Measurements from ENCODE around the gene CTSH.

Gene CTSH

DNA sequence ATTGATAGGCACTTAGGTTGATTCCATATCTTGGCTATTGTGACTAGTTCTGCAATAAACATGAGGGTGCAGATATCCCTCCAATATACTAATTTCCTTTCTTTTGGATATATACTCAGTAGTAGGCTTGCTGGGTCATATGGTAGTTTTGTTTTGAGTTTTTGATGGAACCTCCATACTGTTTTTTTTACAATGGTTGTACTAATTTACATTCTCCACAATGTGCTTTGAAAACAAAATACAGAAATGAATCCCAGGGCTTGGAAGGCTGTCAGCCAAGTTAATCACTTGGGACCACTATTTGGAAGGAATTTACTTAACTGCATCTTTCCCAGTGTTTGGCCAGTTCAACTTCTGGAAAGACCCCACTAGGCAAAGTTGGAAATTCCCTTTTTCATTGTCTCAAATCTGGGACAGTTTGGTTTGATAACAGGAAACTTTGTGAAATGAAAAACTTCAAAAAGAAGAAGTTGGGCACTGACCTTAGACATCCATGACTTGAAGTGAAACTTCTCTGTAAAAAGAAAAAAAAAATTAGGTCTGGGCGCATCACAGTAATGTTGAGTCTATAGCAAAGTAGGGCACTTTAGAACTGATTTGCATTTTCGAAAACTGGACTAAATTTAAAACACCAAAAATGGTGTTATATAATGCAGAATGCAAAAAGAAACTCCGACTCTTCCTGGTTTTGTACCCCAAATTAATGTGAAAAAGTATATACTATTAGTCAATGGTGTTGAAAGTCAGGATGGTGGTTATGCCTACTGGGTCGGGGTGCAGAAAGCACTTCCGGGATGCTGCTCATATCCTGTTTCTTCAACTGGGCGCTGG, 6.0 kb downstream of the CTSH start:
- H3K9me3 ChIP-seq (ENCODE audit: control insufficient read depth, low read length), result no peaks in the 10 kb centered on the region
- 90 to 95% methylated on average over 5 of the region's 6 CpGs for WGBS, 2 experiments (ENCODE audit: insufficient coverage in 2 of 2)
- H3K36me3 ChIP-seq (ENCODE audit: control insufficient read depth, insufficient read depth, low read length), result no peaks in the 10 kb centered on the region
- H3K27ac ChIP-seq (ENCODE audit: low read depth, low read length, severe bottlenecking), result no peak overlapping the region
- H3K4me3 ChIP-seq (ENCODE audit: extremely low read depth, insufficient read depth, low read length, poor library complexity, severe bottlenecking), result no peak overlapping the region
- H3K4me1 ChIP-seq (ENCODE audit: control insufficient read depth, insufficient read depth, low read length, poor library complexity, severe bottlenecking), result no peaks in the 10 kb centered on the region

DNA sequence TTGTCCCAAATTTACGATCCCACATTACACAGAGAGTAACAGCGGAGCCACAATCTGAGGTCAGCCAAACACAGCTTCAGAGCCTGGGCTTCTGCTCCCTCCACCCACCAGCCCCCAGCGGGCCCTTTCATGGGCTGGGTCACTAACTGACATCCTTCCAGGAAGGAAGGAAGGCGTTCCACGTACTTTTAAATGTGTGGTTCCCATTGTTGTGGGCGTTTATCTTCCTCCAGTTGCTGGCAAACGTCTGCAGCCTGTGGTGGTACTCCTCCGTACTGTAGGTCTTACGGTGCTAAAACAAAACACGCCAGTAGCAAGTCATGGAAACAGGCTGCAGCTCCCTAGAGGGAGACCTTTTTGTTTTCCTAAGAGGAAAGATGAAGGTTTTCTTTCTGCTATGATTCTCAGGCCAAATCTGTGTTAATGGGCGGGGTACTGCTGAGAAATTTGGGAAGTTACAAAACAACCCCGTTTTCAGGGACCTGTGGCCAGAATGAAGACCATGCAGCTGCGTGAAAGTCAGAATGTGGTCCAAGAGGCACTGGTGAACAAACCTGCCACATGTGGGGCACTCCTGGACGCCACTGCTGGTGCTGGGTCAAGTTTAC, 7.6 kb downstream of the CTSH start:
- no peaks in the 10 kb centered on the region for H3K36me3 ChIP-seq (ENCODE audit: control insufficient read depth, insufficient read depth, low read length)
- H3K9me3 ChIP-seq (ENCODE audit: control insufficient read depth, low read length), result no peaks in the 10 kb centered on the region
- H3K27ac ChIP-seq (ENCODE audit: low read depth, low read length, severe bottlenecking), result no peak overlapping the region
- H3K4me3 ChIP-seq (ENCODE audit: extremely low read depth, insufficient read depth, low read length, poor library complexity, severe bottlenecking), result no peak overlapping the region
- WGBS, 2 experiments (ENCODE audit: insufficient coverage in 2 of 2), result 81 to 84% methylated on average over 12 of the region's 14 CpGs
- no peaks in the 10 kb centered on the region for H3K4me1 ChIP-seq (ENCODE audit: control insufficient read depth, insufficient read depth, low read length, poor library complexity, severe bottlenecking)

DNA sequence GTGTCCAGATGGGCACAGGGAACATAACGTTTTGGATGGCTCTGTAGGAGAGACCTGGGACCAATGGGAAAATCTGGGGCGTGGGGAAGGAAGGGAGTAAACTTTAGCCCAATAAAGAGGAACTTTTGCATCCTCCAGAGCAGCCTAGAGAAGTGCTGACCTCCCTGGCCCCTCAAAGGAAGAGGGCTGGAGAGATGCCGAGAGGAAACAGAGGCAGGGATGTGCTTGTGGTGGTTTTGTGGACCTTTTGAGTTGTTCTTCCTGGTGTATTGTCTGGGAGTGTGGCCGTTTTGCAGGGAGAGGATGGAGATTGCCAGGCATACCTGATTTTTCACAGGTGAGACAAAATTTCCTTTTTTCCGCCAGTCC, 10.2 kb downstream of the CTSH start:
- no peaks in the 10 kb centered on the region for H3K4me1 ChIP-seq (ENCODE audit: control insufficient read depth, insufficient read depth, low read length, poor library complexity, severe bottlenecking)
- 83% methylated on average over 4 to 5 of the region's 5 CpGs for WGBS, 2 experiments (ENCODE audit: insufficient coverage in 2 of 2)
- H3K27ac ChIP-seq (ENCODE audit: low read depth, low read length, severe bottlenecking), result no peak overlapping the region
- H3K4me3 ChIP-seq (ENCODE audit: extremely low read depth, insufficient read depth, low read length, poor library complexity, severe bottlenecking), result no peak overlapping the region
- H3K36me3 ChIP-seq (ENCODE audit: control insufficient read depth, insufficient read depth, low read length), result no peaks in the 10 kb centered on the region
- no peaks in the 10 kb centered on the region for H3K9me3 ChIP-seq (ENCODE audit: control insufficient read depth, low read length)

DNA sequence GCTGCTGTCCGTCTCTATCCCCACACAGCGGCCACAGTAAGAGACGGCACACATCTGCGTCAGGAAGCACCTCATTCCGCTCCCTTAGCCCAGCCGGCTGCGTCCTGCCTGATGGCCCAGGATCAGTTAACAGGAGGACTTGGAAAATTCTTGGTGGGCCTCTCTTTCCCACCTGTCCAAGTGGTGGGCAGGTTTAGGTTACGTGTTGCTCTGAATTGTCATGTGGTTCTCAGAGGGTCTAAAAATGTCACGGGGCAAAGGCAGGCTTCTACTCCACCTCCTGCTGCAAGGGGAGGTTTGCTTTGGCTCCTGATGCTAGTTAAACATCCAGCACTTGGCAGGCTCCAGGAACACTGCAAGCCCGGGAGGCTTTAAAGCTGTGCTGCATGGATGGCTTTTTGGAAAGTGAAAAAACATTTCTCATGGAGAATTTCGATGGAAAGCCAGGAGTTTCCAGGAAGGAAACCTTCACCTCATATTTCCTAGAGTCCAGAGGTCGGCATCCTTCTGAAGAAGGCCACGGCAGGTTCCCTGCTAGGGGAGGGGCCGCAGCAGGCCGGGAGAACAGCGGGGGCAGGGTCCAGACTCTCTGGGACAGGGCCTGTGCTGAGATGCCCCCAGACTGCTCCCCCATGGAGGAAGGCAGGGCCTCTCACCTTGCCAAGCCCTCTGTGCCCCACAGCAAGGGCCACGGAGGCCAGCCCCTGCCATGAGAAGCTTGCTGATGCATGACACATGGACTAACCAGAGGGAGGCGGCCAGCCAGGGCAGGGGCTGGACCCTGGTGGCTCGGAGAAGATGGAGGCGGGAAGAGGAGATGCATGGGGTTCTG, 10.8 kb downstream of the CTSH start:
- H3K9me3 ChIP-seq (ENCODE audit: control insufficient read depth, low read length), result no peaks in the 10 kb centered on the region
- no peak overlapping the region for H3K27ac ChIP-seq (ENCODE audit: low read depth, low read length, severe bottlenecking)
- H3K4me1 ChIP-seq (ENCODE audit: control insufficient read depth, insufficient read depth, low read length, poor library complexity, severe bottlenecking), result no peaks in the 10 kb centered on the region
- WGBS, 2 experiments (ENCODE audit: insufficient coverage in 2 of 2), result 81 to 83% methylated on average over 16 to 19 of the region's 20 CpGs
- no peak overlapping the region for H3K4me3 ChIP-seq (ENCODE audit: extremely low read depth, insufficient read depth, low read length, poor library complexity, severe bottlenecking)
- H3K36me3 ChIP-seq (ENCODE audit: control insufficient read depth, insufficient read depth, low read length), result no peaks in the 10 kb centered on the region

GRCh38 chr15:78933187-78933822, 11.5 kb downstream of the CTSH start:
- Histone ChIP-seq H3K4me1 (ENCODE audit: control insufficient read depth, insufficient read depth, low read length, poor library complexity, severe bottlenecking) (no peaks in the 10 kb centered on the region), H3K4me3 (ENCODE audit: extremely low read depth, insufficient read depth, low read length, poor library complexity, severe bottlenecking) (no peak overlapping the region), H3K27ac (ENCODE audit: low read depth, low read length, severe bottlenecking) (no peak overlapping the region), H3K36me3 (ENCODE audit: control insufficient read depth, insufficient read depth, low read length) (no peaks in the 10 kb centered on the region), H3K9me3 (ENCODE audit: control insufficient read depth, low read length) (no peaks in the 10 kb centered on the region)
- 93 to 98% methylated on average over 5 to 9 of the region's 12 CpGs for WGBS, 2 experiments (ENCODE audit: insufficient coverage in 2 of 2)

GRCh38 chr15:78932258-78932808, 12.5 kb downstream of the CTSH start:
- H3K36me3 ChIP-seq (ENCODE audit: control insufficient read depth, insufficient read depth, low read length), result no peaks in the 10 kb centered on the region
- H3K4me3 ChIP-seq (ENCODE audit: extremely low read depth, insufficient read depth, low read length, poor library complexity, severe bottlenecking), result no peak overlapping the region
- H3K4me1 ChIP-seq (ENCODE audit: control insufficient read depth, insufficient read depth, low read length, poor library complexity, severe bottlenecking), result no peaks in the 10 kb centered on the region
- H3K27ac ChIP-seq (ENCODE audit: low read depth, low read length, severe bottlenecking), result no peak overlapping the region
- 94% methylated on average over 13 of the region's 13 CpGs for WGBS, 2 experiments (ENCODE audit: insufficient coverage in 2 of 2)
- no peaks in the 10 kb centered on the region for H3K9me3 ChIP-seq (ENCODE audit: control insufficient read depth, low read length)

GRCh38 chr15:78931439-78932257, 13.2 kb downstream of the CTSH start:
- Histone ChIP-seq H3K27ac (ENCODE audit: low read depth, low read length, severe bottlenecking) (no peak overlapping the region), H3K9me3 (ENCODE audit: control insufficient read depth, low read length) (no peaks in the 10 kb centered on the region), H3K4me1 (ENCODE audit: control insufficient read depth, insufficient read depth, low read length, poor library complexity, severe bottlenecking) (no peaks in the 10 kb centered on the region), H3K36me3 (ENCODE audit: control insufficient read depth, insufficient read depth, low read length) (no peaks in the 10 kb centered on the region), H3K4me3 (ENCODE audit: extremely low read depth, insufficient read depth, low read length, poor library complexity, severe bottlenecking) (no peak overlapping the region)
- WGBS, 2 experiments (ENCODE audit: insufficient coverage in 2 of 2), result 94 to 98% methylated on average over 18 of the region's 21 CpGs

GRCh38 chr15:78930577-78931388, 14.1 kb downstream of the CTSH start:
- no peak overlapping the region for H3K4me3 ChIP-seq (ENCODE audit: extremely low read depth, insufficient read depth, low read length, poor library complexity, severe bottlenecking)
- no peak overlapping the region for H3K27ac ChIP-seq (ENCODE audit: low read depth, low read length, severe bottlenecking)
- no peaks in the 10 kb centered on the region for H3K9me3 ChIP-seq (ENCODE audit: control insufficient read depth, low read length)
- H3K36me3 ChIP-seq (ENCODE audit: control insufficient read depth, insufficient read depth, low read length), result no peaks in the 10 kb centered on the region
- no peaks in the 10 kb centered on the region for H3K4me1 ChIP-seq (ENCODE audit: control insufficient read depth, insufficient read depth, low read length, poor library complexity, severe bottlenecking)
- 95 to 96% methylated on average over 6 to 8 of the region's 11 CpGs for WGBS, 2 experiments (ENCODE audit: insufficient coverage in 2 of 2)

- Histone ChIP-seq H3K4me1 (ENCODE audit: control insufficient read depth, insufficient read depth, low read length, poor library complexity, severe bottlenecking) (no peaks in the 10 kb centered on the region), H3K27ac (ENCODE audit: low read depth, low read length, severe bottlenecking) (no peak overlapping the region), H3K4me3 (ENCODE audit: extremely low read depth, insufficient read depth, low read length, poor library complexity, severe bottlenecking) (no peak overlapping the region), H3K9me3 (ENCODE audit: control insufficient read depth, low read length) (no peaks in the 10 kb centered on the region), H3K36me3 (ENCODE audit: control insufficient read depth, insufficient read depth, low read length) (peaks cover 7% of the 10 kb centered on the region)
- WGBS, 2 experiments (ENCODE audit: insufficient coverage in 2 of 2), result 97 to 99% methylated on average over 13 to 16 of the region's 16 CpGs
These were observed 15.1 kb downstream of the CTSH start for GRCh38 chr15:78929536-78930264.
